ENCODE measurements around the gene ZNF674.

ZNF674 gene

DNA sequence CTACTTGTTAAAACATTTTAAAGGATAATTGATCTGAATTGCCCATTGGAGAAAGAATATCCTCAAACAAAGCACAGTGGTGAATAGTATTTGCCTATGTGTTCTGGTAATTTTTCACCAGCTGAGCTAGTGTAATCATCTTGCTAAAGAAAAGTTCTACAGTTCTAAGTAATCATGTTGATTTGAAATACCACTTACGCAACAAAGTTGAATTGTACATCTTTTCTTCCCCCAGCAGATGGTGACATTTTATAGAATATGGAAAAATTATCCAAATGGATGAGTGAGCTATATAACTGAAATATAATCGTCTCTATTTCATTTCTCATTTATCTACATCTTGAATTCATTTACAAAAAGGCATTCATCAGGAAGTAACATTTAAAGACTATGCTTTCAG lies 9.7 kb upstream of the ZNF674 start:
- Histone ChIP-seq H3K4me3 (ENCODE audit: low read depth in 1 of 2, low read length in 2 of 2) (no peak overlapping the region), H3K36me3 (ENCODE audit: insufficient read depth, low read length) (no peaks in the 10 kb centered on the region), H3K9me3 (ENCODE audit: insufficient read depth, low read length, severe bottlenecking) (no peaks in the 10 kb centered on the region), H3K9ac (ENCODE audit: low read depth, low read length) (no peak overlapping the region), H3K27ac (ENCODE audit: low read length) (no peak overlapping the region), H4K20me1 (ENCODE audit: insufficient read depth, low read length) (no peaks in the 10 kb centered on the region), H3K27me3 (ENCODE audit: insufficient read depth, low read length, poor library complexity) (no peaks in the 10 kb centered on the region), H3K4me1 (ENCODE audit: insufficient read depth, low read length) (no peaks in the 10 kb centered on the region), H3K4me2 (ENCODE audit: insufficient read depth, low read length) (no peak overlapping the region), H2AFZ (ENCODE audit: low read depth, low read length) (no peak overlapping the region), H3K79me2 (ENCODE audit: insufficient read depth, low read length) (no peaks in the 10 kb centered on the region)
- ATAC-seq (ENCODE audit: insufficient read depth, low read depth) (no peak), DNase-seq (no peak)
- TF ChIP-seq, protein P1, sequence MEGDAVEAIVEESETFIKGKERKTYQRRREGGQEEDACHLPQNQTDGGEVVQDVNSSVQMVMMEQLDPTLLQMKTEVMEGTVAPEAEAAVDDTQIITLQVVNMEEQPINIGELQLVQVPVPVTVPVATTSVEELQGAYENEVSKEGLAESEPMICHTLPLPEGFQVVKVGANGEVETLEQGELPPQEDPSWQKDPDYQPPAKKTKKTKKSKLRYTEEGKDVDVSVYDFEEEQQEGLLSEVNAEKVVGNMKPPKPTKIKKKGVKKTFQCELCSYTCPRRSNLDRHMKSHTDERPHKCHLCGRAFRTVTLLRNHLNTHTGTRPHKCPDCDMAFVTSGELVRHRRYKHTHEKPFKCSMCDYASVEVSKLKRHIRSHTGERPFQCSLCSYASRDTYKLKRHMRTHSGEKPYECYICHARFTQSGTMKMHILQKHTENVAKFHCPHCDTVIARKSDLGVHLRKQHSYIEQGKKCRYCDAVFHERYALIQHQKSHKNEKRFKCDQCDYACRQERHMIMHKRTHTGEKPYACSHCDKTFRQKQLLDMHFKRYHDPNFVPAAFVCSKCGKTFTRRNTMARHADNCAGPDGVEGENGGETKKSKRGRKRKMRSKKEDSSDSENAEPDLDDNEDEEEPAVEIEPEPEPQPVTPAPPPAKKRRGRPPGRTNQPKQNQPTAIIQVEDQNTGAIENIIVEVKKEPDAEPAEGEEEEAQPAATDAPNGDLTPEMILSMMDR (IDR thresholded peaks at IDR 0.05; ENCODE audit: borderline replicate concordance, extremely low read depth, low read length, poor library complexity, severe bottlenecking): peak; percentile 27
- TF ChIP-seq EZH2 (IDR thresholded peaks at IDR 0.05; ENCODE audit: borderline replicate concordance, low read depth, low read length, severe bottlenecking): no peak

DNA sequence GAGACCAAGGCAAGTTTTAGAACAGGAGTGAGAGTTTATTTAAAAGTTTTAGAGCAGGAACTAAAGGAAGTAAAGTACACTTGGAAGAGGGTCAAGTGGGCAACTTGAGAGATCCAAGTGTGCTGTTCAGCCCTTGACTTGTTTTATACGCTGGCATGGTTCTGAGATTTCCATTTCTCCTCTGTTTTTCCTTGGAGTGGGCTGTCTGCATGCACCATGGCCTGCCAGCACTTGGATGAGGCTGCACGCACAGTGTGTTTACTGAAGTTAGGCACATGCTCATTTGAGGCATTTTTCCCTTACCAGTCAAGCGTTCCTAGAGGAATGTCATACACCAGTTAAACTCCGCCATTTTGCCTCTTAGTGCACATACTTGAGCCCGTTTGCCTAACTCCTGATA lies 8.7 kb upstream of the ZNF674 start:
- ATAC-seq (ENCODE audit: insufficient read depth, low read depth) (no peak), DNase-seq (no peak)
- Histone ChIP-seq H4K20me1 (ENCODE audit: insufficient read depth, low read length) (no peaks in the 10 kb centered on the region), H2AFZ (ENCODE audit: low read depth, low read length) (no peak overlapping the region), H3K4me3 (ENCODE audit: low read depth in 1 of 2, low read length in 2 of 2) (no peak overlapping the region), H3K27ac (ENCODE audit: low read length) (no peak overlapping the region), H3K79me2 (ENCODE audit: insufficient read depth, low read length) (peaks cover 3% of the 10 kb centered on the region; the same call in 1 of the 2 replicates), H3K9me3 (ENCODE audit: insufficient read depth, low read length, severe bottlenecking) (no peaks in the 10 kb centered on the region), H3K4me2 (ENCODE audit: insufficient read depth, low read length) (no peak overlapping the region), H3K9ac (ENCODE audit: low read depth, low read length) (no peak overlapping the region), H3K4me1 (ENCODE audit: insufficient read depth, low read length) (no peaks in the 10 kb centered on the region), H3K27me3 (ENCODE audit: insufficient read depth, low read length, poor library complexity) (no peaks in the 10 kb centered on the region), H3K36me3 (ENCODE audit: insufficient read depth, low read length) (no peaks in the 10 kb centered on the region)
- TF ChIP-seq, protein P1 (IDR thresholded peaks at IDR 0.05; ENCODE audit: borderline replicate concordance, extremely low read depth, low read length, poor library complexity, severe bottlenecking): no peak
- no peak for TF ChIP-seq EZH2 (IDR thresholded peaks at IDR 0.05; ENCODE audit: borderline replicate concordance, low read depth, low read length, severe bottlenecking)

DNA sequence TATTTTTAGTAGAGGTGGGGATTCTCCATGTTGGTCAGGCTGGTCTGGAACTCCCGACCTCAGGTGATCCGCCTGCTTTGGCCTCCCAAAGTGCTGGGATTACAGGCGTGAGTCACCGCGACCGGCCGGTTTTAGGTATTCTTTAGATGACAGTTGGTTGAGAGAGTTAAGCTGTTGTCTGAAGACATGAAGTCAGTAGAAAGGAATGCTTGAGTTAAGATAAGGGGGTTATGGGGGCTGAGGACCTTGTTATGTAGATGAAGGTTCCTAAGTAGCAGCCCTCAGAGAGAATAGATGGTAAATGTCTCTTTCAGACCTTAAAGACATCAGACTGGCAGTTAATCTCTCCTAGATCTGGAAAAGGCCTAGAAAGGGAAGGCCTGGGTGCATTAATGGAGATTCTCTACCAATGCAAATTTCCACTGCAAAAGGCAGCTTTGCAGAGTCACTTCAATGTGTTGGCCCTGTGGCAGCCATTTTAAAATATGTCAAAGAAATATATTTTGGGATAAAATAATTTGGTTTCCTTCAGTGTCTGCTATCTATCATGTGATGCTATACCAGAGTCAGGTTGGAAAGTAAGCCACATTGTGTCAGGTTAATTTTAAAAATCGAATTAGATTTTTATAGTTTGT lies 6.4 kb upstream of the ZNF674 start:
- Histone ChIP-seq H2AFZ (ENCODE audit: low read depth, low read length) (no peak overlapping the region), H3K4me2 (ENCODE audit: insufficient read depth, low read length) (no peak overlapping the region), H3K9me3 (ENCODE audit: insufficient read depth, low read length, severe bottlenecking) (no peaks in the 10 kb centered on the region), H3K27ac (ENCODE audit: low read length) (no peak overlapping the region), H3K9ac (ENCODE audit: low read depth, low read length) (no peak overlapping the region), H3K27me3 (ENCODE audit: insufficient read depth, low read length, poor library complexity) (no peaks in the 10 kb centered on the region), H3K79me2 (ENCODE audit: insufficient read depth, low read length) (peaks cover 23% of the 10 kb centered on the region), H4K20me1 (ENCODE audit: insufficient read depth, low read length) (peaks cover 7% of the 10 kb centered on the region; the same call in 1 of the 2 replicates), H3K4me3 (ENCODE audit: low read depth in 1 of 2, low read length in 2 of 2) (no peak overlapping the region), H3K4me1 (ENCODE audit: insufficient read depth, low read length) (peaks cover 13% of the 10 kb centered on the region), H3K36me3 (ENCODE audit: insufficient read depth, low read length) (peaks cover 15% of the 10 kb centered on the region)
- TF ChIP-seq, protein P1 (IDR thresholded peaks at IDR 0.05; ENCODE audit: borderline replicate concordance, extremely low read depth, low read length, poor library complexity, severe bottlenecking): no peak
- TF ChIP-seq EZH2 (IDR thresholded peaks at IDR 0.05; ENCODE audit: borderline replicate concordance, low read depth, low read length, severe bottlenecking): no peak
- DNase-seq: no peak
- no peak for ATAC-seq (ENCODE audit: insufficient read depth, low read depth)

Measured in DND-41 (cell line).